GM13976 (cell line): ENCODE results near the gene GSK3A.

ENCODE experiments used
- DNase-seq: peaks from one replicate; pipeline ENCODE4 v3.0.0; 2012; ENCODE audit warnings: low spot score
- in situ Hi-C: fragments of 300-500 bp; cut with MboI; formaldehyde crosslinking; loops from one replicate; pipeline ENCODE4 v1.12.0; 2022; ENCODE audit warnings: low sequenced_read_pairs, mixed read lengths, inconsistent platforms; ENCODE audit not compliant: unreplicated experiment
- TF ChIP-seq, protein P1 (sequence below): IDR thresholded peaks from 2 replicates; pipeline ENCODE4 v1.5.1; 2012; ENCODE audit warnings: borderline replicate concordance, mild to moderate bottlenecking; ENCODE audit not compliant: insufficient read depth; ENCODE audit errors: extremely low read depth, missing control alignments, control extremely low read depth

GSK3A gene

DNA sequence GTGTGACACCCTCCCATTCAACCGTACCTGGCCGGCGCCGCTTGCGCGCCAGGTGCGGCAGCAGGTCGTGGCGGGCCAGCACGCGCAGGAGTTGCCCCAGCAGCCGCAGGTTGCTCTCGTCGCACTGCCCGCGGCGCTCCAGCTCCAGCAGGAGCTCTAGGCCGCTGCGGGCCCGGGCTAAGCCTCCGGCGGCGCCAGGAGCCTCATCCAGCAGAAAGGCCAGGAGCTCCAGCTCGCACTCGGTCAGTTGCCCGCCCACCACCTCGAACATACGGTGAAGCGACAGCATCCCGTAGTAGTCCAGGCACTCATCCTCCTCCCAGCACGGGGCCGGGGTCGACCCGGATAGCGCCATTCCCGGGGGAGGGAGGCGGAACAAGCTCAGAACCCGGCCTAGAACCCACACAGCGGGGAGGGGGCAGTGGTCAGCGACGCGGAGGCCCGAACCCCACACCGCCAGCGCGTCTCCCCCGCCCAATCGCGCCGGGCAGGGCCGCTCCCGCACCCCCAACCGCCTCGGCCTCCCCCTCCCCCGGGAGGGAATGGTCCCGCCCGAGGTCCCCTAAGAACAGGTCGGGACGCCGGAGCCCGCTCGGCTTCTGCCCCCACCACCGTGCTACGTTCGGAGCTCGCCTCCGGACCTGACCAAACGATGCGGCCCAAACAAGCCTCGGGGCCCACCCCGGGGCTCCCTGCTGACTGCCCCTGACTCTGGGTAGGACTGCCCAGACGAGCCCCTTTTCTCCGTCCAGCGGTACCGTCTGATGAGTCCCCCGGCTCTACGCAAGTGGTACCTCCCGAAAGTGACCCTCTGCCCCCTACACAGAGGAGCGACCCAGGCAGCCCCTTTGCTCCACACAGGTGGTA is 25.5 kb downstream of the GSK3A start:
- peak; percentile 59 for DNase-seq
- in situ Hi-C loops, result no loop called here
- TF ChIP-seq, protein P1, sequence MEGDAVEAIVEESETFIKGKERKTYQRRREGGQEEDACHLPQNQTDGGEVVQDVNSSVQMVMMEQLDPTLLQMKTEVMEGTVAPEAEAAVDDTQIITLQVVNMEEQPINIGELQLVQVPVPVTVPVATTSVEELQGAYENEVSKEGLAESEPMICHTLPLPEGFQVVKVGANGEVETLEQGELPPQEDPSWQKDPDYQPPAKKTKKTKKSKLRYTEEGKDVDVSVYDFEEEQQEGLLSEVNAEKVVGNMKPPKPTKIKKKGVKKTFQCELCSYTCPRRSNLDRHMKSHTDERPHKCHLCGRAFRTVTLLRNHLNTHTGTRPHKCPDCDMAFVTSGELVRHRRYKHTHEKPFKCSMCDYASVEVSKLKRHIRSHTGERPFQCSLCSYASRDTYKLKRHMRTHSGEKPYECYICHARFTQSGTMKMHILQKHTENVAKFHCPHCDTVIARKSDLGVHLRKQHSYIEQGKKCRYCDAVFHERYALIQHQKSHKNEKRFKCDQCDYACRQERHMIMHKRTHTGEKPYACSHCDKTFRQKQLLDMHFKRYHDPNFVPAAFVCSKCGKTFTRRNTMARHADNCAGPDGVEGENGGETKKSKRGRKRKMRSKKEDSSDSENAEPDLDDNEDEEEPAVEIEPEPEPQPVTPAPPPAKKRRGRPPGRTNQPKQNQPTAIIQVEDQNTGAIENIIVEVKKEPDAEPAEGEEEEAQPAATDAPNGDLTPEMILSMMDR, result no peak

DNA sequence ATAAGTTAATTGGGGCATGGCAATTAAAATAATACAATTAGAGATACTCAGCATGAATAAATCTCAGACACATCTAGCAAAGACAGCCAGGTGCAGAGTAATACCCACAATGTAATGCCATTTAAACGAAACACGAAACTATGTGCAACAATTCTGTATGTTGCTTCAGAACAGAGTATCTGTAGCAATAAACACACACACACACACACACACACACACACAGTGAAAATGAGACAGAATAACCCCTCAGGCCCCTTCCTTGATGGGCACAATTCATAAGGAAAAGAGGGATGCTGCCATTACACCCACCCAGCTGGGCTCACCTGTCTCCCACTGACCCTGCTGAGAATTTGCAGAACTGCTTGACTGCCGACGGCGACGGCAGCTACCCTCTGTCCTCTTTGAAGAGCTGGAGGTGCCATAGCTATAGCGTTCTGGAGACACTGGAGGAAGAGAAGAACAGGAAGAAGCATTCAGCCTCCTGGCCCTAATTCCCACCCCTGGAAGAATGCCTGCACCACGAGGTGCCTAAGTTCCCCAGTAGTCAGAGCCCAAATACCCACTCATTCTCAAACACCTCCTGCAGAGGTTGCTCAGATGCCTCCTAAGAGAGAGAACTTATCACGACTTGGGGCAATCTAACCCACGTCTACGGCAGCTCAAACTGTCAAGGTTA is 27.5 kb downstream of the GSK3A start:
- DNase-seq, result no peak
- in situ Hi-C loops, result no loop called here
- TF ChIP-seq, protein P1, result no peak

DNA sequence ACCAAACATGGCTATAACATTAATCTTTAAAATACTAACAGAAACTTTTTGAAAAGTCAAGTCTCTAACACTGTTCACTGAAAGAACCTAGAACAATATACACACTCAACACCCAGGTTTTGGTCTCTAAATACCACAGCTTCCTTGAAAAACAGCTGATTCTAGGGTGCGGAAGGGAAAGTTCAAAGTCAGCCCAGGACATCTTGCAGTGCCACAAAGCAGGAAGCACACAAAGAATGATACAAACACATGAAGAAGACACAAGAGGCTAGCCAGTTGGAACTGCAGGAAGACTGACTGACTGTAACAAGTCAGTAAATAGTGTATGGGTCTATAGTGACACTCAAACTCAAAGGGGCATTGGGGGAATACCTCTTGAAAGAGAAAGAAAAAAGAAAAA is 29.5 kb downstream of the GSK3A start:
- in situ Hi-C loops, result no loop called here
- TF ChIP-seq, protein P1, result no peak
- DNase-seq, result no peak

DNA sequence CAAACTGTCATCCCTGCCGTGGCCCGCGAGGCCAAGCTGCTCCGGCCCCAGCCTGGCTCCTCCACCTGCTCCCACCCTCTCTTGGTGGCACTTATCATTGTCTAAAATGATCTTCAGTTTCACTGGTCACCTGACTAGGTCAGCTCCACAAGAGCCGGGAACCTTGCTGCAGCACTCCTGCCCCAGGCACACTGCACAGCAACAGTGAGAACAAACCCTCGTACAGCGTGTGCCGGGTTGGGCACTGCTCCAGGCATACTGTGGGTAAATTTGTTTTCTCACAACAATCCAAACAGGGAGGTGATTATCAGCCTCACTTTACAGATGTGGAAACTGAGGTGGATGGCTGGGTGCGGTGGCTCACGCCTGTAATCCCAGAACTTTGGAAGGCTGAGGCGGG is 33.8 kb downstream of the GSK3A start:
- no peak for DNase-seq
- in situ Hi-C loops, result no loop called here
- TF ChIP-seq, protein P1, result no peak

DNA sequence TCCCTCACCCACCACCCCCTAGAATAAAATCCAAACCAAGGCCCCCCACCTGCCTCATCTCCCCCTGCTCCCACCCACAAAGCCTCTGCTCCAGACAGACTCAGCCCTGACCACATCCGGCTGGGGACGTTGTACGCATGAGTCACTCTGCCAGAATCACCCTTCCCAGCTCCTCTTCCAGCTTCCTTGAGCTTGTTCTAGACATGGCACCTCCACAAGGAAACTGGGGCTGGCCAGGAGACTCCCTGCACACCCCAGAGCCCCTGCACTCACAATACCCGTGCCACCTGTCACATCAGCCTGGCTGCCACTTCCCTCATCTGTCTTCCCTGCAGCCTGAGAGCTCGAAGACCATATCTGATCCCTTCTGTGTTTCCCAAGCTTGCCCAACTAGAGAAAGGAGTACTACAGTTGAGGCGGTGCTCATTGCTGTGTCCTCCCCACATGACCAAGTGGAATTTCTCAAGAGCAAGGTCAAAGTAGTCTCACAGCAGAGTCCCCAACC is 34.6 kb downstream of the GSK3A start:
- TF ChIP-seq, protein P1, result no peak
- in situ Hi-C loops, result no loop called here
- no peak for DNase-seq

DNA sequence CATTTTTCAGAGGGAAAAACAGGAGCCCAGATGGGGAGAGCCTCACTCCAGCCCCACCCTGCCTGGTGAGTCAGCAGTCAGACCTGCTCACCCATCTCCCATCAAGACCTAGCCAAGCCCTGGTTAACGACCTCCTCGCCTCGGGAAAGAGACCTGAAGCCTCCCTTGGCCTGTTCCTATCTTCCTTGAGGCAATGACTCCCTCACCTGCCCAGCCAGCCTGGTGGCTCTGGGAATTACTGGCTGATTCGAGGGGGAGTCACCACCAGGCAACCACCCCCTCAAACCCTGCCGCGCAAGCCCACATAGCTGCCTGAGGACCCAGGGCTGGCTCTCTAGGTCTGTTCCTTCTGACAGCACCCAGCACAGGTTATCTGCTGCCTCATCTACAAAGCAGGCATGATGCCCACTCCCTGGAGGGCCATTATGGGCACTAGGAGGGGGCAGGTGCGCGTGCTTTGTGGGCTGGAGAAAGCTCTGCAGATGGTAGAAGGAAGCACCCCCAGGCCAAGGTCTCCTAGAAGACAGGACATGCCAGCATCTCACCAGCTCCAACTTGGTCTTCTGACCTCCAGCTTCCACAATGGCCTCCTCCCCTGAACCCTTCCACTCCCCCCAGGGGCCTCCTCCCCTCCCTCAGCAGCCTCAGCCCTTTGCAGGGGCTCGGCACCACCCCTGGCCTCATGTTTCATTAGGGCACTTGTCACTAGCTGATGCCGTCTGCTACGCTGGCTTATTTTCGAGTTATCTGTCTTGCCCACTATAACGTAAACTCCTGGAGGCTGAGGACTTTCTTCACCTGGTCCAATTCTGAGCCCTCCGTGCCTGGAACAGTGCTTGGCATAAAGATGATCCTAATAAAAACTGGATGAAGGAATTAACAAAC is 35.3 kb downstream of the GSK3A start:
- TF ChIP-seq, protein P1, result no peak
- DNase-seq, result no peak
- in situ Hi-C loops, result no loop called here
